NCI-H460 (cell line): ENCODE data around the gene GRIK2. TPM values are rescaled to one million over a fixed set of nuclear protein-coding genes. Genes with fewer than 3 reads are reported as not detected.

Experiments
- DNase-seq: peaks from one replicate; pipeline ENCODE4 v3.0.0-alpha.2; 2016; ENCODE audit warnings: low read depth; ENCODE audit errors: extremely low read depth
- total RNA-seq: library from RNA; depleted of rRNA; stranded (reverse); fragments of >200 nt; shearing (Covaris generic); gene quantifications from 2 replicates; pipeline ENCODE4 v1.2.3, GENCODE V29; 2014

The GRIK2 gene
- total RNA-seq, 1 experiment from 2014 or later, result not detected

- no peak for DNase-seq
Observed at GRCh38 chr6:101451981-101452380, 58.5 kb downstream of the GRIK2 start.

GRCh38 chr6:101453221-101453620, 59.7 kb downstream of the GRIK2 start:
- no peak for DNase-seq

- DNase-seq, result no peak
Observed at GRCh38 chr6:101454106-101454676, 60.7 kb downstream of the GRIK2 start.

GRCh38 chr6:101458336-101458735, 64.8 kb downstream of the GRIK2 start:
- no peak for DNase-seq

GRCh38 chr6:101458826-101459225, 65.3 kb downstream of the GRIK2 start:
- no peak for DNase-seq

GRCh38 chr6:101462576-101462975, 69.1 kb downstream of the GRIK2 start:
- DNase-seq, result no peak

- no peak for DNase-seq
Observed at GRCh38 chr6:101465863-101466262, 72.4 kb downstream of the GRIK2 start.

GRCh38 chr6:101477436-101477835, 83.9 kb downstream of the GRIK2 start:
- DNase-seq, result no peak

GRCh38 chr6:101478891-101479290, 85.4 kb downstream of the GRIK2 start:
- DNase-seq, result no peak

- no peak for DNase-seq
Observed at GRCh38 chr6:101482606-101483005, 89.1 kb downstream of the GRIK2 start.

GRCh38 chr6:101484781-101485180, 91.3 kb downstream of the GRIK2 start:
- DNase-seq, result no peak

- no peak for DNase-seq
Observed at GRCh38 chr6:101486124-101486523, 92.6 kb downstream of the GRIK2 start.

- DNase-seq, result no peak
Observed at GRCh38 chr6:101486726-101487125, 93.2 kb downstream of the GRIK2 start.

GRCh38 chr6:101489456-101489855, 95.9 kb downstream of the GRIK2 start:
- no peak for DNase-seq

- no peak for DNase-seq
Observed at GRCh38 chr6:101490857-101491256, 97.3 kb downstream of the GRIK2 start.

- DNase-seq, result no peak
Observed at GRCh38 chr6:101502818-101503217, 109.3 kb downstream of the GRIK2 start.

GRCh38 chr6:101509536-101509935, 116.0 kb downstream of the GRIK2 start:
- no peak for DNase-seq

- DNase-seq, result no peak
Observed at GRCh38 chr6:101513181-101513580, 119.7 kb downstream of the GRIK2 start.

- no peak for DNase-seq
Observed at GRCh38 chr6:101516578-101516977, 123.1 kb downstream of the GRIK2 start.

GRCh38 chr6:101517632-101518031, 124.1 kb downstream of the GRIK2 start:
- no peak for DNase-seq

- no peak for DNase-seq
Observed at GRCh38 chr6:101522254-101522653, 128.7 kb downstream of the GRIK2 start.

- DNase-seq, result no peak
Observed at GRCh38 chr6:101527467-101527866, 134.0 kb downstream of the GRIK2 start.

GRCh38 chr6:101528801-101529200, 135.3 kb downstream of the GRIK2 start:
- DNase-seq, result no peak
